Fibroblast of the conjunctiva (primary cell): Measurements from ENCODE around the gene ABHD17A.

Source experiments
- DNase-seq: peaks from one replicate; pipeline ENCODE4 v3.0.0-alpha.2; 2010; ENCODE audit warnings: low read depth

The ABHD17A gene

DNA sequence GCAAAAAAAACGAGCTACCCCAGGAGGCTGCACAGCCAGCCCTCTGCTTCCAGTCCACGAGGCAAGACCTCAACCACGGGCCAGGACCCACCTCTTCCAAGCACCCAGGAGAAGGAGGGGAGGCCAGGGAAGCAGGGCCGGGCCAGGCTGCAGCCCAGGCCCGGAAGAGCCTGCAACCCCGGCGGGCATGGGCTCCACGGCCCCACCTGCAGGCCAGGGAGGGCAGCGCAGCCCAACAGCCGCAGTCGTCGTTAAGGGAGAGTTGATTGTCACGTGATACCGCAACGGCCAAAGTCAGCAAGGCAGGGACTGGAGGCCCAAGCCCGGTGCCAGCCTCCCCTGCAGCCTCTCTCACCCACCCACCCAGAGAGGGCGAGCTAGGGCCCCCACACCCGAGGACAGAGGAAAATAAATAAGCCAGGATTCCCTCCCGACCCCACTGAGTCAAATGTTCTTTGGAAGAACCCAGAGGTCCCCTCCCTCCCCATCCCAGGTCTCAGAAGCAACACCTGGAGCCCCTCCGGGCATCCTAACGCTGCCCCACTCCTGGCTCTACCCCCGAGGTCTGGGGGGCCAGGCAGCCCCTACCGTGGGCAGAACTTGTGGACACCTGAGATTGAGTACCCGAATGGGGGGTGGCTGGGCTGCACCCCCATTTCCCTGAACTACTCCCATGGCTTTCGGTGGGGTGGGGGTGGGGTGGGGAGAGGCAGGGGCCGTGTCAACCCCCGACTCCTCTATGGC is 31.8 kb downstream of the ABHD17A start:
- peak; percentile 61 for DNase-seq

DNA sequence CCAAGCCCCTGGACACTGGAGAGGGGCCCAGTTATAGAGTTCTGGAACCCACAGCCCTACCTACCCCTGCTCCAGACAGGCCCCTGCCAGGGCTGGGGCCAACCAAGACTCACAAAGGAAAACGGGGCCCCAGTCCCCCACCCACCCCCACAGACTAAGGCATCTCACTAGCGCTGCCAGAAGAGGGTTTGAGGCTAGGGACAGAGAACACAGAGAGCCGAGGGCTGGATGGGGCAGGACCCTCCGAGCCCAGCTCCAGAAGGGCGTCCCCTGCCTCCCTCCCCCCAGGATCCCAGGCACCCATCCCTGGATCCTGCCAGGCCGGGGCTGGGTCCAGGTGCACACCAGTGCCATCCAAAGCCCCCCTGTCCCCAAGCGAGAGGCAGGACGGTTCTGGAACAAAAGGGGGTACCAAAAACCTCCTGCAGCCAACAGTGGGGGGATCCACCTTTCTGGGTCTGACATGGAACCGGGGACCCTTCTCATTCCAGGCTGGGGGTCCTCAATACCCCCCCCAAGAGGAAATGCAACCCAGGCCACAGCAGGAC is 32.6 kb downstream of the ABHD17A start:
- DNase-seq, result no peak

DNA sequence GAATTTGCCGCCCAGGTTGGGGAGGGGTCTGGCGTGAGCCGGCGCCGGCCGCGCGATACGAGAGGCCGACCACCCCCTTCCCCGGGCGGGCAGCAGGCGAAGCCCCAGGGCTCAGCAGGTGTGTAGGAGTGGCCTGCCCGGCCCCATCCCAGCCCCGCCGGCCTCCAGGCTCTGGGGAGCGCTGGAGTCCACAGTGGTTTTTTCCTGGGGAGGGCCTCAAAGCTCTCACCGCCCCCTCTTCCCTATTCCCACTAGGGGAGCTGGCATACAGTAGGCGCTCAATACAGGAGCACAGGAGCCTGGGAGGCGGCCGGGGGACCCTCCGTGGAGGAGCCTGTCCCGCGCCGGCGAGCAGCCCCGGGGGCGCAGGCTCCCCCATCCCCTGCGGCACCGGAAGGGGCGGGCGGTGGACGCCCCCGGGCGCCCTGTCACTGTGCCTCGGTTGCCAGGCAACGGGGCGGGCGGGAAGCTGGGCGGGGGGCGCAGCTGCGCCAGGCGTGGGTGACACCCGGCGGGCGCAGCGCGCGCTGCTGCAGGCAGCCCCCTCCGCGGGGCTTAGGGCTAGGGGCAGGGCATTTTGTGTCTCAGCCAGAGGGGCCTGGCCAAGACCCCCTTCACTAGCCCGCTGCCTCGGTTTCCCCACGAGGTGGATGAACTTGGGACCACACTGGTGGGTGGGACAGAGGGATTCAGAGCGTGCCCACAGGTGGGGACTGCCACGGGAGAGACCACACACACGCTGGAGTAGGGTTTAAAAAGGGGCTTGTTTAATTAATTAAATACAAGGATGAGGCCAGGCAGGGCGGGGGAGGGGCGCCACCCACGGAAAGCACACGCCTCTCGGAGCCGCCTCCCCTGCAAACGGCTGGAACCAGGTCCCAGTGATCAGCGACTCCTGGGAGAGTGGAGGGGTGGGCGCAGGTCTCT is 33.4 kb downstream of the ABHD17A start:
- no peak for DNase-seq

DNA sequence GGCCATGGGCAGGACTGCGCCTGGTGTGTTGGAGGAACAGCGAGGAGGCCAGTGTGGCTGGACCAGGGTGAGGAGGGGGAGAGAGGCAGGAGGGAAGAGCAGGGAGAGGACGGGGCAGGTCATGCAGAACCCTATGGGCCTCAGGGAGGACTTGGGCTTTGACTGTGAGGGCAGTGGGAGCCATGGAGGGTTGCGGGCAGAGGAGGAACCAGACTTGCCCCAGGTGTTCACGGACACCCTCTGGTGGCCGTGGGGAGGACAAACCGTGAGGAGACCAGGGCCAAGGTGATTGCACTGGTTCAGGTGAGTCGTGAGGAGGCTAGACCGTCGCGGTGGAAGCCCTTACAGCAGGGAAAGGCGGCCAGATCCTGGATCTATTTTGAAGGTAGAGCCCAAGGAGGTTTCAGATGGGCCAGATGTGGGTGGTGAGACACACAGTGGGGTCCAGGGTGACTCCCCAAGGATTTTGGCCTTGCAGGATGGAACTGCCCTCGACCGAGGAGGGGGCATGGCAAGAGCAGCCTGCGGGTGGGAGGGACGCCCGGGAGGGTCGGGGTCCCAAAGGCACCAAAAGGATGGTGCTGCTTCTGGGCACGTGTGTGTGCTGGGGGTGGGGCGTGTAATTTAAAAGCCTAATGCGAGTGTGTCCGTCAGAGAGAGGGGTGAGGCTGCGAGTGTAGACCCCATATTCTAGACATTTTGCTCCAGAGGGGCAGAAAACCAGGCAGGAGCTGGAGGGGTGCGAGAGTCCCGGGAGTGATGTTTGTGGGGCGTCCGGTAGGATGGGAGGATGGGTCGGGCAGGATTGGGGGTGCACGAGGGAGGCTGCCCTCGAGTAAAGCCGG is 34.3 kb downstream of the ABHD17A start:
- DNase-seq, result no peak

DNA sequence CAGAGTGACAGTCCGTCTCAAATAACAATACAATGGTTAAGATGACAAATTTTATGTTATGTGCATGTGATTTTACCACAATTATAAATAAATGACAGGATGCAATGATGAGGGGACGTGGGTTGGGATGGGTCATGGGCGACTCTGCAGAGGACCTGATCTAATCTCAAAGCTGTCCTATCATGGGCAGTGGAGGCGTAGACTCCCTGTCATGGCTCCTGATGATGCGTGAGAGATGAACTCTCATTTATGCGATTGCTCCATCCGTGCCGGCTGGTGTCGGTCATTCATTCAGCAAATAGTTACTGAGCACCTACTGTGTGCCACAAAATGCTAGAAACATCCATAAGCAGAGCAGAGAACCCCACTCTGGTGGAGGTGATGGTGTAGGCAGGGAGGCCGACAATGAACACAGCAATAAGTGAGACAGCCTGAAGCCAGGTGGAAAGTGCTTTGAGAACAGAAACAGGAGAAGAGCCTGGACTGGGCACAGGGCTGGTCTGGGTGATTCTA is 35.4 kb downstream of the ABHD17A start:
- no peak for DNase-seq

DNA sequence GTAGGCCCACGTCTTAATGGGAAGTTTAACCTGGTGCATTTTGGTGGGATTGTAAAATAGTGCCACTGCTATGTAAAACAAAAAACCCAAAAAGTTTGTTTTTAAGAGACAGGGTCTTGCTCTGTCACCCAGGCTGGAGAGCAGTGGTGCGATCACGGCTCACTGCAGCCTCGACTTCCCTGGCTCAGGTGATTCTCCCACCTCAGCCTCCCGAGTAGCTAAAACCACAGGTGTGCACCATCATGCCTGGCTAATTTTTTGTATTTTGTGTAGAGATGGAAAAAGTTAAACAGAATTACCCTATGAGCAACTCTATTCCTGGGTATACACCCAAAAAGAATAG is 36.2 kb downstream of the ABHD17A start:
- no peak for DNase-seq

DNA sequence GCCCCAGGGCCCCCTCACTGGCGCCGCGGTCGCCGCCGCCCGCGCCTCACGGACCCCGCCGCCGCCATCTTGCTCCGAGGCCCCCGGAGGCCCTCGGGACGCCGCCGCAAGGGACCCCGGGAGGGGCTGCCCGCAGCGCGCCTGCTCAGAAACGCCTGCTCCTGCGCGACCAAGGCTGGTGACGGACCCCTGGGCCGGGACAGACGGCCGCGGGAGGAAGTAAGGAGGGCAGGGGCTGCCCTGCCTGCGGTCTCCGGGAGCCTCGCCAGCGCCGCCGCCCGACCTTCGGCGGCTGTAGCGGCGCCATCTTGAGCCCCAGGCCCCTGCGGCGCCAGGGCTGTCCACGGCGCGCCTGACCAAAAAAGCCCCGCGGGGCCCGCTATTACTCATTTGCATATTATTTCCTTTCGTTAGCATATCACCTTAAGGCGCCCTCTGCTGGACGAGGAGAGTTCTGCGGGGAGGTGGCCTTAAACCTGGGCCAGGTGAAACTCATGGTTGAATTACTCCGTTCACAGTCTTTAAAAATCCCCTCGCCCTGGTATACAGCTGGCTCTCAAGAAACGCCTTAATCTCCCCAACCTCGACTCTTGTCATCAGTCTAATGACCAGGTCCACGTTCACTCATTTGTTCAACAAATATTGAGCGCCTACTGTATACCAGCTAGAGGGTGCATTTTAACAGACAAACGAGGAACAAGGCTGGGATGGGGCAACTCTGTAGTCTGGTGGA is 36.7 kb downstream of the ABHD17A start, which contains the start of gene REXO1:
Gene REXO1 (minus strand): TSS at position 85 of the 733 bp plus-strand sequence. CDS start 125 bp downstream, outside the sequence.
- DNase-seq, result peak; percentile 74

DNA sequence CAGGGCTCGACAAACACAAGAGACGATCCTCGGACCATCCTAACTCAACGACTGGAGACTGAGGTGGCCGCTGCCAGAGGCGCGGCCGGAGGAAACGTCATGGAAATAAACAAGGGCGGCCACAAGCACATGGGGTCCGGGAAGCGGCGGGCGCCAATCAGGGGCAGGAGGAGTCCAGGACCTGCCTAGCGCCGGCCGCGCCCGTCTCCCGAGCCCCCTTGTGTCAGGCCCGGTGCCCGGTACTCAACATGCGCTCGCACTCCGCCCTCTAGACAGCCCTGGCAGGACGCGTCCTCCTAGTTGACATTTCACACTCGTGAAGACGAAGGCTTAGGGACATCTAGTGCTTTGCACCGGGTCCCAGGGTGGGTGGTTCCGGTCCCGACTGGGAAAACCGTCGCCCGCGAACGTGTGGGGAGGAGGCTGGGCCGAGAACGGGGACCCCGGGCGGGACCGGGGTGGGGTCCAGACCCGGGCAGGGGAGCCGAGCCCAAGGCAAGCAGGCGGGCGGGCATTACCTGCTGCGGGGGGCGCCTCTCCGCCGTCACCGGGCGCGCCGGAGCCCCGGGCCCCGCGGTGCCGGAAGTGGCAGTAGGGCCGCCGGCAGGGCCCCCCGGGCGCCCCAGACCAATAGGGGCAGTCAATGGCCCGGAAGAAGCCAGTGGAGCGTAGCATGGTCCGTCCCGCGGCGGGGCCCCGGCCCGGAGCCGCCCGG is 37.5 kb downstream of the ABHD17A start:
- DNase-seq, result peak; percentile 20

DNA sequence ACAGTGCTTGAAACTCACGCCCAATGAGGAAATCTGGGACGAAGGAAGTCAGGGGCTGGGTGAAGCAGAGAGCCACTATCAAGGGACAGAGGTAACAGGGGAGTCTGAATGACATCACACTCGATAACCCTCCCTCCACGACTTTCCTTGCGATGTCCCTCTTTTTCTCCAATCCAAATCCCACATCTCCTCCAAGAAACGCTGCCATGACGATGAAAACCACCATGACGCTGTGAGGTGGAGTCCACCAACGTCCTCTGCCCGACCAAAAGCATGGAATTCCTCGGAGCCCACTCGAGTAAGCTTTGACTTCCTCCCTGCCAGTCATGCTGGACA is 38.0 kb downstream of the ABHD17A start:
- DNase-seq, result no peak

DNA sequence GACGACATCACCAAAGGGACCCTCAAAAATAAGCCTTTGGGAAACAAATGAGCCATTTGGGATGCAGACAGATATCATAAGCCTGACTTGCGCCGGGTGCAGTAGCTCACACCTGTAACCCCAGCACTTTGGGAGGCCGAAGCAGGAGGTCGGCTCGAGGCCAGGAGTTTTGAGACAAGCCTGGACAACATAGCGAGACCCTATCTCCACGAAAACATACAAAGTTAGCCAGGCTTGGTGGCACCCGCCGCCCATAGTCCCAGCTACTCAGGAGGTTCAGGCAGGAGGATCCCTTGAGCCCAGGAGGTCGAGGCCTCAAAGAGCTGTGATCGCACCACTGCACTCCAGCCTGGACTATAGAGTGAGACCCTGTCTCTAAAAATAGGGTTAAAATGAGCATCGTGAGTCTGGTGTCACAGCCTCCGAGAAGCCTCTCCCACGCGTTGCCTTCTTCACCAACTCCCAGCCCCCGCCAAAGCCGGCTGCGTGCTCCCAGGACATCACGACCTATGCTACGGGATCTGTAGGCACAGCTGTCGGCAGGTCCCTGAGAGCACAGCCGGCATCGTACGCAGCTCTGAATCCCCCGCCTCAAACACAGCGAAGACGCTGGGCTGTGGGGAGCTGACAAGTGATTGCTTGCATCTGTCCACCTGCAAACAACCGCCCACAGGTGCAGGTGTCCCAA is 38.6 kb downstream of the ABHD17A start:
- DNase-seq, result no peak

DNA sequence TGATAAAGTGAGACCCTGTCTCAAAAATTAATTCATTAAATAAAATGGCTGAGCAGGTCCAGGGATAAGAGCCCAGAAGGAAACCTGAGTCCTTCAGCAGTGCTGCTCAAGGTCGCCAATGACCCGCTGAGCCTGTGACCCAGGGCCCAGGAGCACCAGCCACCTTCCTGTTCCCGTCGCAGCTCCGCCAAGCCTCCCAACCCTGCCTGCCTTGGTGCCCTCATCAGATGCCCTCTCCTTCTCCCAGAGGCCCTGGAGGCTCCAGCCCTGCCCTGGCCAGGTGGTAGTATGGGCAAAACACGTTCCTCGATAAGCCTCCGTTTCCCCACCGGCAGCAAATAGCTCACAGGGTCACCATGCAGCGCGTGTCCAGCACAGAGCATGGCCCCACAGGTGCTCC is 39.7 kb downstream of the ABHD17A start:
- DNase-seq, result no peak

DNA sequence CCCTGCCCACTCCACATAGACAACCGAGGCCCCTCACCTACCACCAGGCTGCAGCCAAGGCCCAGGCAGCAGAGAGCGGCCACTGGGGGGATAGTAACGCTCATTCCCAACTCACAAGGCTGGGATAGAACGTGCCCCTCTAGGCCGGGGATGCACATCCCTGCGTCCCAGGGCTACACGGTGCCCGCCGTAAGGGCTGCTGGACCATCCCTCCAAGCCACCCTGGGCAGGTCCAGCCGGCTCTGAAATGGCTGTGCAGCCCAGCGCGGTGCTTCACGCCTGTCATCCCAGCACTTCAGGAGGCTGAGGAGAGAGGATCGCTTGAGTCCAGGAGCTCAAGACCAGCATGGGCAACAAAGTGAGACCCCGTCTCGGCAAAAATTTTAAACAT is 40.2 kb downstream of the ABHD17A start:
- no peak for DNase-seq

DNA sequence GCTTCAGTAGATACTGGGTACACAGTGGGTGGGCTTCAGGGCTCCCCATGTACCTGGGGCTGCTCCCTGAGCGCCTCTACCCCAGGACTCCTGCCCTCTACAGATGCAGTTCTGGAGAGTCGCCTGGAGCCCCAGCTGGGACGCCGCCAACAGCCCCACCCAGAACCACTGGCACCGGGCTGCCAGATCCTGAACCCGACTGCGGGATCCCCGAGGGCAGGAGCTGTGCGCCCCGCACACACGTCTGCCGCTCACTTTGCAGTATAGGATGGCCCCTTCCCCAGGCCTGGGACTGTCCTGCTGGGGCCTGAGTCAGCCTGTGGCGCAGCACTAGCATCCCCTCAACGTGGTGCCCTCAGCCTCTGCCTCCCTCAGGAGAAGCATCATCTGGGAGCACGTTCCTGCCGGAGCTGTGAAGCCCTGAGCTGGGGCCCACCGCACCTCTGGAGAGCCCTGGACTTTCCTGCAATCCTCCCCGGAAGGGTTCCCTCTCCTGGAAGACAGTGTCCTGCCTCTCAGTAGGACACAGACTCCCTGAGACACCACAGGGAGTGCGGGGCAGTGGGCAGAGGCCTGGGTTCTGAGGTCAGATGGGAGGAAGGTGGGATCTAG is 40.7 kb downstream of the ABHD17A start:
- DNase-seq, result no peak

DNA sequence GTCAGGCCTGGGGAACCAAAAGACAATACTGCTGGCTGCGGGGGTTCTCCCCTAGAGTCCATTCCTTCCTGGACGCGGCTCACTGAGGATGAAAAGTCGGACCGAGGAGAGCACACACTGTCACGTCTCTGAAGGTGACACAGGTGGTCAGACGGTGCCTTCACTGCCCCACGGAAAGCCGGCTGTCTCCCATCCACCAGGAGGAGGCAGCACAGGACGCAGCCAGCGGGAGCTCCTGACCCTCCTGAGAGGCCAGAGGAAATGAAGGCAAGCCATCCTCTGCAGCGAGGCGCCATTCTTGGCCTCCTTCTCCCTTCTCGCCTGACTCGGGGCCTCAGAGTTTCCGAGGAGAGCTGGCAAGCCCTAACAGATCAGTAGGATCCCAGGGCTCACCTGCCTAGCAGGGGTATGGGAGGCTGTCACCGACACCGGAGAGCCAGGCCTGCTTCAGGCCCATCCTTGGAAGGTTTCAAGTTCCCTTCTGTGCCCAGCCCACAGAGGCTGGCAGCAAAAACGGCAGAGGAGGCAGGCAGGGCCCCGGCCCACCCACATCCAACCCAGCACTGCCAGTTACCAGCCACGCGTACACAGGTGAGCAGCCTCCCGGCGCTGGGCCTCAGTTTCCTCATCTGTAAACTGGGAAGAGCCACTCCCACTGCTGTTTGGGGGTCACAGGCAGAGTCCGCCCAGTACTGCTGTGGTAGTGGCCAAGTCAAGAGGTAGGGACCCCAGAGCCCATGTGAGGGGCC is 41.5 kb downstream of the ABHD17A start:
- DNase-seq, result no peak

DNA sequence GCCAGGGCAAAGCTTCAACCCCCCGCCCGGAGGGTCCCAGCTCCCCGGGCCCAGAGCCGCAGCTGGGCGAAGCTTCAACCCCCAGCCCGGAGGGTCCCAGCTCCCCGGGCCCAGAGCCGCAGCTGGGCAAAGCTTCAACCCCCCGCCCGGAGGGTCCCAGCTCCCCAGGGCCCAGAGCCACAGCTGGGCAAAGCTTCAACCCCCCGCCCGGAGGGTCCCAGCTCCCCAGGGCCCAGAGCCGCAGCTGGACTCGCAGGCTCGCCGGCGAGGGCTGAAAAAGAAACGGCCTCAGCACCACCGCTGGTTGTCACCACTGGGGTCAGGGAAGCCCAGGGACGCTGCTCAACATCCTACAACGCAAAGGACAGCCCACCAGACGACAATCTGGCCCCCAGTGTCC is 42.2 kb downstream of the ABHD17A start:
- no peak for DNase-seq

DNA sequence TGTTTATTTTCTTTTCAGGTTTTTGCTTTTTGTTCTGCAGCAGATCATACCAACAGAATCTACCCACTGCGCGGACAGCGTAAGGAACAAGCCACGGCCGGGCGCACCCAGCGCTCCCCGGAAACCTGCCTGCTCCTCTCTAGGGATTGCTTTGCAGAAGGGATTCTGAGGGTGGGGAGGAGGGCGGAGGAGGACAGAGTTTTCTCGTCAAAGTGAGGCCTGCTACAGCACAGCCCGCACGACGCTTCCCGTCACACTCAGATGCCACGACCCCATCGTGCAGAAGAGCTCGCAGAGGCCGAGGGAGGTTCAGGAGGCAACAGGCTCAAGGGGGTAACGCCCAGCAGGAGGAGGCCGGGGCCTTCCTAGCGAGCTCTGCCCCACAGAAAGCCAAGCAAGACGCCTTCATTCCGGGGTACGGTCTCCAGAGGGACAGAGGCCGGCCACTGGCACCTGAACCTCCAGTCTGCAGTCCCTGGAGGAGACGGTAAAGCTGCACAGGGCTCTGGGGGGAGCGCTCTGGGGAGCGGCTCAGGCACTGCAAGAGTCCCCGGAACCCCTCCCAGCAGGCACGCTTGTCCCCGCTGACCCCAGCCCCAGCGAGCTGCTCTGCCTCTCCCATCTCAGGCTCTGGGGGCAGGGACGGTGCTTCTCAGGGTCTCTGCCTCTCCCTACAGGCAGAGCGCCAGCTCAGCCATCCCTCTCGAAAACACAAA is 43.9 kb downstream of the ABHD17A start:
- DNase-seq, result no peak

DNA sequence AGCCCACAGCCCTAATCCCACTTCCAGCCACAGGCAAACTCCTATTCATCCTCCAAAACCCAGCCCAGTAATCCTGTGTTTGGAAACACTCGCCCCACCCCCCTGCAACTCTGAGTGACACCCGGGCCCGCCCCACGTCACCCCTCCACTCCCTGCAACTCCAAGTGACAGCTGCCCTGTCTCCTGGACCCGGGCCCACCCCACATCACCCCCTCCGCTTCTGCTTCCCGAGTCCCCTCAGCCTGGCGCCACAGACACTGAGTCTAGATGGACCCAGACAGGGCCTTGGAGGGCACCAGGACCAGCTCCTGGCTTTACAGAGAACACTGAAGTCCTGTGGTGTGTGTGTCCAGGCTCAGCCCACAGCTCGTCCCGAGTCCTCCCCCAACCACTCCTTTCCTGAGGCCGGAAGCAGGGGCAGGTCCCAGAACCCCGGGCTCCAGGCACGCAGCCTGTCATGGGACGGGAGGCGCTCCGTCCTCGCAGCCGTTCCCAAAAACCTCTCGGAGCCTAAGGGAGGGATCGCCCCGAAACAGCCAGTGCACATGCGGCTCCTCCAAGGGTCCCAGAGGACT is 44.7 kb downstream of the ABHD17A start:
- DNase-seq, result no peak
